Measurements from ENCODE around the gene MYH7B.

The MYH7B gene

GRCh38 chr20:34967421-34967820 is 11.8 kb downstream of the MYH7B start:
- ChIA-PET CTCF (interaction anchor here (1.3 to 6.6 kb wide), 3 partner anchors 10 to 135 kb away, joined by 3 to 44 read pairs (median 4); partner anchors contain the start of genes ACSS2 and GGT7), POLR2A (interaction anchor here (0.7 kb wide), 1 partner anchor 45 kb away, joined by 3 read pairs; no protein-coding TSS in a partner anchor)
- H3K4me3 ChIP-seq (ENCODE audit: low read depth, low read length): no peak overlapping the region
- no peak for DNase-seq (ENCODE audit: low read depth, low spot score)
- TF ChIP-seq CTCF (IDR thresholded peaks at IDR 0.05; ENCODE audit: insufficient read depth, low read length, missing control alignments): no peak

- POLR2A ChIA-PET: no interaction called here
- no peak for DNase-seq (ENCODE audit: low read depth, low spot score)
- H3K4me3 ChIP-seq (ENCODE audit: low read depth, low read length): no peak overlapping the region
- TF ChIP-seq CTCF (IDR thresholded peaks at IDR 0.05; ENCODE audit: insufficient read depth, low read length, missing control alignments): no peak
- CTCF ChIA-PET: interaction anchor here (1.3 to 6.6 kb wide), 3 partner anchors 11 to 136 kb away, joined by 3 to 44 read pairs (median 4); partner anchors contain the start of genes ACSS2 and GGT7
Observed at GRCh38 chr20:34968042-34968775, 12.5 kb downstream of the MYH7B start.

- no peak for TF ChIP-seq CTCF (IDR thresholded peaks at IDR 0.05; ENCODE audit: insufficient read depth, low read length, missing control alignments)
- no peak for DNase-seq (ENCODE audit: low read depth, low spot score)
- CTCF ChIA-PET: interaction anchor here (6.6 kb wide), 1 partner anchor 96 kb away, joined by 44 read pairs; the partner anchor contains the start of genes ACSS2 and GGT7
- POLR2A ChIA-PET: no interaction called here
- H3K4me3 ChIP-seq (ENCODE audit: low read depth, low read length): no peak overlapping the region
Observed at GRCh38 chr20:34970193-34970840, 14.6 kb downstream of the MYH7B start.

- no peak for TF ChIP-seq CTCF (IDR thresholded peaks at IDR 0.05; ENCODE audit: insufficient read depth, low read length, missing control alignments)
- H3K4me3 ChIP-seq (ENCODE audit: low read depth, low read length): no peak overlapping the region
- CTCF ChIA-PET: interaction anchor here (6.6 kb wide), 1 partner anchor 97 kb away, joined by 44 read pairs; the partner anchor contains the start of genes ACSS2 and GGT7
- DNase-seq (ENCODE audit: low read depth, low spot score): no peak
- POLR2A ChIA-PET: no interaction called here
Observed at GRCh38 chr20:34970846-34971560, 15.3 kb downstream of the MYH7B start.

GRCh38 chr20:34971561-34972235 is 16.0 kb downstream of the MYH7B start:
- POLR2A ChIA-PET: no interaction called here
- CTCF ChIA-PET: interaction anchor here (6.6 kb wide), 1 partner anchor 97 kb away, joined by 44 read pairs; the partner anchor contains the start of genes ACSS2 and GGT7
- TF ChIP-seq CTCF (IDR thresholded peaks at IDR 0.05; ENCODE audit: insufficient read depth, low read length, missing control alignments): no peak

More at GRCh38 chr20:34971561-34972235, 16.0 kb downstream of the MYH7B start:
- H3K4me3 ChIP-seq (ENCODE audit: low read depth, low read length): no peak overlapping the region
- DNase-seq (ENCODE audit: low read depth, low spot score): no peak

Measured in AG04449 (cell line).